Stimulated activated CD4-positive, alpha-beta T cell treated with anti-CD3 and anti-CD28 coated beads, TNF-alpha, amount 100 ng/mL, for 4 hours (primary cell): ENCODE results near the gene C8A.

Experiments used
- DNase-seq, 3 experiments: peaks; one replicate each; pipeline ENCODE4 v3.0.0-alpha.2; 2020; ENCODE audit warnings: low read depth in 3 of 3

The C8A gene

GRCh38 chr1:56837244-56837939 lies 17.2 kb upstream of the C8A start:
- DNase-seq: no peak

- no peak for DNase-seq
Measured at GRCh38 chr1:56838759-56839158, 15.8 kb upstream of the C8A start.

GRCh38 chr1:56843544-56843943 lies 11.1 kb upstream of the C8A start:
- no peak for DNase-seq

GRCh38 chr1:56844545-56845136 lies 10.0 kb upstream of the C8A start:
- no peak for DNase-seq

DNA sequence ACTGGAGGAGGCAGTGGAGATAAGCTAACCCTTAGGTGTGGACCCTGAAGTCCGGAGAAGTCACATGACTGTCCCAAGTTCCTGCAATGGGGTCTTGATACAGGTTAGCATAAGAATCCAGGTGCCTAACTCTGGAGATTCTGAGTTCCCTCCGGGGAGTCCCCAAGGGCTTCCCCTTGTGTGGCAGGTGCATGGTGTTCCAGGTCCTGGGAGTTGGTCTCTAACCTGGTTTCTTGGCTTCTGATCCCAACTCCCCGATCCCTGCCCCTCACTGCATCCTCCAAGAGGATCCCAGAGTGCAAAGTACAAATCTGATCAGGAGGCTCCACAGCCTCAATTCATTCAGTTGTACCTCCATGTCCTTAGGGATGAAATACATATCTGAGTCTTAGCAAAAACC lies 9.3 kb upstream of the C8A start:
- no peak for DNase-seq

GRCh38 chr1:56849750-56850149 lies 4.8 kb upstream of the C8A start:
- no peak for DNase-seq

DNA sequence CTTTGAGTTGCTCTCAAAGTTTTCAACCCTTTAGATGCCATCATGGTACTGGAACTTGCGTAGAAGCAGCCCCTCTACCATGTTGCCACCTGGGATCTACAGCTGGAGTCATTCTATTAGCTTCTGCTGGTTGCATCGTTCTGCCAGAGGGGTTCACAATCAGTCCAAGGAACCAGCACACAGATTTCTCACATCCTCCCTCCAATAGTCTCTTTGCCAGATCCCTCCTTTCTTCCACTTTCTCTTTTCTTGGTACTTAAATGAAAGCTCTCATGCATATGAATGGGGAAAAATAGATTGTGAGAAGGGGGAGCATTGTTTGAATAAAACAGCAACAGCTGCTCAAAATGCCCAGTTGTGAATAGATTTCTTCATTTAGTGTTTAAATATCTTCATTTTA lies 4.2 kb upstream of the C8A start:
- DNase-seq: no peak

- no peak for DNase-seq
Measured at GRCh38 chr1:56850922-56851321, 3.7 kb upstream of the C8A start.

DNA sequence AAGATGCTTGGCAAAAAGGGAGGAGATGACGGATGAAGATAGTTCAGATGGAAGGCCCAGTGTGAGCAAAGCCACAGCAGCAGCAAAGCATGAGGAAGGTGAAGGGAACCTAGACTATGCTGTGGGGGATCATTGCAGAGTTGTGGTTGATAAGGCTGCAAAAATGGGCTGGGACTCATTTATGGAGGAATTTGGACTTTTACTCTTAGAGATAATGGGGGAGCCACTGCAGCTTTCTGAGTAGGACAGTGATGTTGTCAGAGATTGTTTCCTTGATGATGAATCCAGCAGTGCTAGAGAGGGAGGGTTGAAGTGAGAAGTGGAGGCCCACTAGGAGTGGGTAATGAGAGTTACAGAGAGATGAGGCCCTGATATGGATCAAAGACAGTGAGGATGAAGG lies 2.1 kb upstream of the C8A start:
- no peak for DNase-seq

DNA sequence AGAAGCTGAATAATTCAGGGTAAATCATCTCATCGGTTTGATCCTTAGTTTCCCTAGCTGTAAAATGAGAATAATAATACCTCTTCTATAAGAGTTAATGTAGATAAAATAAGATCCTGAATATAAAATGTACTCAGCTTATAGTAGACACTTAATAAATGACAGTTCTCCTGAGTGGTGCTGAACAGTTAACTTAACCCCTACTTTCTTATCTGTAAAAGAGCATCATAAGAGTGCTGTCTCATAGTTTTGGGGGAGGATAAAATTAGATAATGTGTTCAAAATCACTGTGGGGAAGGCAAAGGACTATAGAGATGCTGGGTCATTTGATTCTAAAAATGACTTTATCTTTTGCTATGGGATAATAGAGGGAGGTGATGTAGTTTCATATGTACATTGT lies 593 bp downstream of the C8A start:
- no peak for DNase-seq

- no peak for DNase-seq
Measured at GRCh38 chr1:56856186-56856585, 1.6 kb downstream of the C8A start.

GRCh38 chr1:56859287-56859686 lies 4.7 kb downstream of the C8A start:
- DNase-seq: no peak

DNA sequence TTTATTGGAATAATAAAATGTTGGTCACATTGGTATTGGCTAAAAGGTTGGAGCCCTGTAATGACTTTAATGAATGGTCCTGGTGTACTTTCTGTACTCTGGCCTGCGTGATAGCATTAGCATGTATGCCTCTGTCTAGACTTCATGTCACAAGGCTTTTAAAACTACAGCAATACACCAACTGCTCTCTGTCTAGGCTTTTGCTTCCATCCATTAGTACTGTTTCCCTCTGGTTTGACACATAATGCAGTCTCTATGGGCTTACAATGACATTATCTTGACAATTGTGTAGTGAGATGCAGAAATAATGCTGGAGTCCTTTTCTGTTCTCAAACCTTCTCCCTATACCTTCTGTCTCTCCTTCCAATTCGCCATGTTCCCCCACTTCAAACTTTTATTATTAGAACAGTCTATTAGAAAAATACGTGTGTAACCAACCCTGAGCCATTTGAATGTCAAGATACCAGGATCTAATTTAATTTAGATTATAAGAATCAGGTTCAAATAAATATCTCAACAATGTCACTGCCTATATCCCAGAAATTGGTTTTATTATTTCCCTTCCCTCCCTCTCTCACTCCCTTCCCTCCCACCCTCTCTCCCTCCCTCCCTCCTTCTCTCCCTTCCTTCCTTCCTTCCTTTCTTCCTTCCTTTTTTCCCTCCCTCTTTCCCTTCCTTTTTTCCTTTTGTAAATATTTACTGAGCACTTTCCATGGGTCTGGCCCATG lies 8.8 kb downstream of the C8A start:
- DNase-seq: no peak

DNA sequence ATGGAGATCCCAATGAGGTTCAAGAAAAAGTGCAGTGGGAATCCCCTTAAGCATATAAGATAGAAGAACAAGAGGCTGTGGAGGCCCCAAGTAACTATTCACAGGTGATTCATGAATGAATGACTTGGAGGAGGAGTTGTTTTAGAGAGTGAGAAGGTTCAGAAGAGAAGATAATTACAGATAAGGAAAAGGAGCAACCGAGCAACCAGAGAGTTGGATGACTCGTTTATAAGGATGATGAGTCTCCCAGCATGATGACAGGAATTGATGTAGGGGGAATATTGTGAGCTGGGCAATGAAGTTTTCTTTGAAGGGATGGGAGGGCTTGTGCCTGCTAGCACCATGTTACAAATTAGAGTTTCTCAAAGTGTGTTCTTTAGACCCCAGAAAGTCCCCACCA lies 9.8 kb downstream of the C8A start:
- DNase-seq: no peak

DNA sequence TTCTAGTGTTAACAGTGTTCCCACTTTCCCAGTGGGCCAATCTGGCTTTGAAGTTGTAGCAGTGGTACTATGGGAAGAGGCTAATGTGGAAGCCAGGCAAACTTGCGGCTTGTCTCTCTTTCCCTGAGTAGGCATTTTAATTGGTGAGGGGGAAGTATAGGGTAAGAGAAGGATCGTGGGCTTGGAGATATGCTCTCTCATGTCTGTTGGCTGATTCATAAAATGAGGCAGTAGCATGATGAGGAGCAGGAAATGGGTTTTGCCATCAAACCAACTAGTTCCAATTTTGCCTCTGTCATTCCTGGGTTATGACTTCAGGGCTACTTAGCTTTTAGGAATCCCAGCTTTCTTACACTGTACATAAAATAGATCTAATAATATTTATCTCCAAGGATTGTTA lies 12.1 kb downstream of the C8A start:
- no peak for DNase-seq

DNA sequence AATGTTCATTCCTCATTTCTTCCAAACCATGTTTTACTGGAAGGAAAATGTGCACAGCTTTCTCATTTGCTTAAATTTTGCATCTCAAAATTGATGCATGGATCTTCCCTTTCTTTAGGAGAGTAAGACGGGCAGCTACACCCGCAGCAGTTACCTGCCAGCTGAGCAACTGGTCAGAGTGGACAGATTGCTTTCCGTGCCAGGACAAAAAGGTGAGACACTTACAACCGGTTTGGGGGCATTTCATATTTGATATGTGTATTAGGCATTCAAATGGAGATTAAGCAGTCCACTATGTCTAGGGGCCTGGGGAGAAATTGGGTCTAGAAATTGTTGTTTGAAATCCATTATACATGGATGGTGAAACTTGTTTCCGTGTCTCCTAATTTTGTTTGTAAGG lies 12.9 kb downstream of the C8A start:
- no peak for DNase-seq

- DNase-seq: no peak
Measured at GRCh38 chr1:56868761-56869160, 14.2 kb downstream of the C8A start.

GRCh38 chr1:56872597-56872996 lies 18.0 kb downstream of the C8A start:
- no peak for DNase-seq

- DNase-seq: no peak
Measured at GRCh38 chr1:56873213-56873612, 18.6 kb downstream of the C8A start.

- DNase-seq: no peak
Measured at GRCh38 chr1:56874689-56875088, 20.1 kb downstream of the C8A start.

DNA sequence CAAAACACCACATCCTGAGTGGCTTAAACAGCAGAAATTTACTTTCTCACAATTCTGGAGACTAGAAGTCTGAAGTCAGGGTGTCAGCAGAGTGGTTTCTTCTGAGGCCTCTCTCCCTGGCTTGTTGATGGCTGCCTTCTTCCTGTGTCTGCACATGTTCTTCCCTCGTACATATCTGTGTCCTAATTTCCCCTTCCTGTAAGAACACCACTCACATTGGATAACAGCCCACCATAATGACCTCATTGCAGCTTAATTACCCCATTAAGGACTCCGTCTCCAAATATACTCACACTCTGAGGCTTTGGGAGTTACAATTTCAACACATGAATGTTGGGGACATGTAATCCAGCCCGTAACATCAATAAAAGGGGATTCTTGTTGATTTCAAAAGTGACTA lies 23.4 kb downstream of the C8A start:
- DNase-seq: no peak

- DNase-seq: no peak
Measured at GRCh38 chr1:56880774-56881173, 26.2 kb downstream of the C8A start.

DNA sequence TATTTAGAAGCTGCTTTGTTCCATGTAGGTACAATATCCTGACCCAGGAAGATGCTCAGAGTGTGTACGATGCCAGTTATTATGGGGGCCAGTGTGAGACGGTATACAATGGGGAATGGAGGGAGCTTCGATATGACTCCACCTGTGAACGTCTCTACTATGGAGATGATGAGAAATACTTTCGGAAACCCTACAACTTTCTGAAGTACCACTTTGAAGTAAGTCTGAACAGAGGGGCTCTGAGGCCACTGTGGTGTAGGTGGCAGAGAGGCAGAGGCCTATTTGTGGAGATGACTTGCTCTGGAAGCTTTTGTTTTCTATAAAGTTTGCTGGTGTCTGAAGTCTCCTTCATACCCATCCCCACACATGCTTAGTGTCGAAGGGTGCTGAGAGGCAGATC lies 26.8 kb downstream of the C8A start:
- no peak for DNase-seq
